GM12878 (cell line): ENCODE data around the gene URB1. TPM values are rescaled to one million over a fixed set of nuclear protein-coding genes. Genes with fewer than 3 reads are reported as not detected.

Experiments
- ATAC-seq: fragments of 200-7000 bp; cut with Tn5 transposase; 3 replicates; pipeline ENCODE4 v1.9.1; 2020; ENCODE audit warnings: mild to moderate bottlenecking, moderate library complexity
- BruUV-seq: library from RNA; stranded (reverse); fragments of 400-500 nt; replicated peaks from 2 replicates; lab custom pipeline; 2021; lab: Mats Ljungman, UMichigan
- CTCF ChIA-PET: fragments of 300-600 bp; sonication (Branson Sonifier 250); formaldehyde crosslinking; extraction: SDS; loops from one replicate; lab custom pipeline; 2021; ENCODE audit warnings: inconsistent platforms; lab: Yijun Ruan, JAX
- POLR2A ChIA-PET: fragments of 350-600 bp; formaldehyde crosslinking; extraction: SDS; loops from one replicate; lab custom pipeline; 2021; ENCODE audit warnings: inconsistent platforms; lab: Charles Lee
- RAD21 ChIA-PET: fragments of 300-600 bp; sonication (Branson Sonifier 250); formaldehyde crosslinking; loops from one replicate; lab custom pipeline; 2023; ENCODE audit warnings: antibody characterized with exemption; ENCODE audit not compliant: unreplicated experiment; lab: Charles Lee
- SMC1A ChIA-PET: fragments of 300-600 bp; sonication (Branson Sonifier 250); formaldehyde crosslinking; loops from one replicate; lab custom pipeline; 2023; ENCODE audit not compliant: unreplicated experiment, uncharacterized antibody; lab: Charles Lee
- DNase-seq: peaks from one replicate; pipeline ENCODE4 v3.0.0-alpha.2; 2011; ENCODE audit warnings: low read depth, low spot score
- FAIRE-seq: peaks from 3 replicates; lab custom pipeline; 2011; peaks lifted over from hg19 to GRCh38; lab: Jason Lieb, UNC
- H2AFZ ChIP-seq: 2 replicates; pipeline ENCODE4 v1.6.0; 2011; ENCODE audit warnings: low read depth, low read length, control low read depth; ENCODE audit not compliant: control insufficient read depth
- H3K27ac ChIP-seq: 2 replicates; pipeline ENCODE4 v1.5.1; 2011; ENCODE audit warnings: control low read depth; ENCODE audit not compliant: control insufficient read depth, insufficient read depth
- H3K27me3 ChIP-seq, 2 experiments: replicated peaks in 1 of 2; 2 replicates each; pipeline versions ENCODE4 v1.6.0 to v1.6.1; 2011; ENCODE audit warnings: low read length in 1 of 2; ENCODE audit not compliant: control insufficient read depth in 2 of 2, insufficient read depth in 2 of 2
- H3K36me3 ChIP-seq, 2 experiments: 2 replicates each; pipeline ENCODE4 v1.5.1; 2011; ENCODE audit warnings: low read length in 1 of 2; ENCODE audit not compliant: control insufficient read depth in 2 of 2, insufficient read depth in 2 of 2
- H3K4me1 ChIP-seq: 2 replicates; pipeline ENCODE4 v1.6.1; 2011; ENCODE audit warnings: mild to moderate bottlenecking, low read length, moderate library complexity, mixed read lengths; ENCODE audit not compliant: control insufficient read depth, insufficient read depth
- H3K4me2 ChIP-seq: 2 replicates; pipeline ENCODE4 v1.6.0; 2011; ENCODE audit warnings: control low read depth; ENCODE audit not compliant: control insufficient read depth, insufficient read depth
- H3K4me3 ChIP-seq: fragments of 200-600 bp; sonication (generic); 2 replicates; pipeline ENCODE4 v1.5.1; 2016
- H3K79me2 ChIP-seq: 2 replicates; pipeline ENCODE4 v1.6.0; 2011; ENCODE audit warnings: low read length; ENCODE audit not compliant: control insufficient read depth, insufficient read depth
- H3K9ac ChIP-seq: 2 replicates; pipeline ENCODE4 v1.8.0; 2011; ENCODE audit warnings: low read length, control low read depth, mixed read lengths; ENCODE audit not compliant: control insufficient read depth, insufficient read depth
- H3K9me3 ChIP-seq: replicated peaks from 3 replicates; pipeline ENCODE4 v1.5.1; 2011; ENCODE audit warnings: mild to moderate bottlenecking, low read length; ENCODE audit not compliant: control insufficient read depth, insufficient read depth
- H4K20me1 ChIP-seq: 2 replicates; pipeline ENCODE4 v1.6.0; 2011; ENCODE audit not compliant: control insufficient read depth, insufficient read depth
- CBX3 ChIP-seq: fragments of 200-600 bp; sonication (generic); IDR thresholded peaks from 2 replicates; pipeline ENCODE4 v1.6.1; 2016; ENCODE audit warnings: low read depth, borderline replicate concordance
- CBX5 ChIP-seq: sonication (generic); IDR thresholded peaks from 2 replicates; pipeline ENCODE4 v1.6.1; 2016; ENCODE audit warnings: low read depth, moderate library complexity, mild to moderate bottlenecking, inconsistent platforms
- CHD1 ChIP-seq: IDR thresholded peaks from 2 replicates; pipeline ENCODE4 v1.6.1; 2012; ENCODE audit warnings: low read depth, low read length, improper control_type of control experiment
- CHD2 ChIP-seq: IDR thresholded peaks from 2 replicates; pipeline ENCODE4 v1.6.1; 2011; ENCODE audit warnings: low read depth, low read length, improper control_type of control experiment, borderline replicate concordance
- CHD4 ChIP-seq: fragments of 200-600 bp; sonication (generic); IDR thresholded peaks from 2 replicates; pipeline ENCODE4 v1.6.1; 2016; ENCODE audit warnings: mild to moderate bottlenecking
- IKZF1 ChIP-seq: fragments of 450-650 bp; conservative IDR thresholded peaks from 2 replicates; pipeline ENCODE4 v1.6.1; 2017; ENCODE audit warnings: antibody characterized with exemption, mild to moderate bottlenecking
- JUNB ChIP-seq: IDR thresholded peaks from 2 replicates; pipeline ENCODE4 v1.6.1; 2016; ENCODE audit warnings: antibody characterized with exemption, mild to moderate bottlenecking
- MTA2 ChIP-seq: fragments of 450-650 bp; IDR thresholded peaks from 2 replicates; pipeline ENCODE4 v1.6.1; 2016; ENCODE audit warnings: low read depth, mild to moderate bottlenecking, moderate library complexity
- NFYB ChIP-seq: IDR thresholded peaks from 2 replicates; pipeline ENCODE4 v1.6.1; 2011; ENCODE audit warnings: low read depth, mild to moderate bottlenecking, low read length, improper control_type of control experiment, moderate library complexity; ENCODE audit not compliant: insufficient read depth
- NR2C1 ChIP-seq: fragments of 450-650 bp; IDR thresholded peaks from 2 replicates; pipeline ENCODE4 v1.6.1; 2017; ENCODE audit warnings: antibody characterized with exemption, mild to moderate bottlenecking, moderate library complexity
- PAX5 ChIP-seq: IDR thresholded peaks from 2 replicates; pipeline ENCODE4 v1.6.1; 2011; ENCODE audit warnings: low read depth, low read length, borderline replicate concordance
- SIX5 ChIP-seq: IDR thresholded peaks from 2 replicates; pipeline ENCODE4 v1.6.1; 2011; ENCODE audit warnings: mild to moderate bottlenecking, low read depth, low read length, moderate library complexity; ENCODE audit not compliant: severe bottlenecking
- STAT3 ChIP-seq: IDR thresholded peaks from 2 replicates; pipeline ENCODE4 v1.6.1; 2011; ENCODE audit warnings: low read depth, low read length, improper control_type of control experiment
- ZSCAN29 ChIP-seq: fragments of 450-650 bp; IDR thresholded peaks from 2 replicates; pipeline ENCODE4 v1.6.1; 2017; ENCODE audit warnings: mild to moderate bottlenecking, moderate library complexity
- WGBS: methylation state at CpG from one replicate; pipeline ENCODE4 v1.1.6; 2016; ENCODE audit warnings: low lambda C conversion rate; ENCODE audit not compliant: insufficient replicate concordance, insufficient coverage; ENCODE audit errors: missing lambda C conversion rate; 5-methylcytosine and 5-hydroxymethylcytosine counted together
- in situ Hi-C: fragments of 300-500 bp; cut with MboI; formaldehyde crosslinking; loops from 9 replicates; pipeline ENCODE4 v1.14.3; 2018; ENCODE audit warnings: mixed read lengths
- intact Hi-C: fragments of 100-400 bp; cut with micrococcal nuclease; formaldehyde crosslinking; loops from one replicate; pipeline ENCODE4 v1.14.2; 2022; ENCODE audit not compliant: unreplicated experiment
- polyA plus RNA-seq, 11 experiments: library from polyadenylated mRNA; depleted of rRNA in 4 of 11; unstranded in 6 of 11; stranded (reverse) in 5 of 11; fragments of >200 nt; fragmentation: Nextera tagmentation in 4 of 11; fragmentation: Illumina TruSeq in 1 of 11; extraction: Ambion mirVana in 4 of 11; extraction: Trizol in 1 of 11; gene quantifications; 1 replicate in 1 of 11; 2 replicates in 10 of 11; pipeline versions ENCODE4 v1.2.1 to v1.2.3, GENCODE V29; 2011 to 2016; ENCODE audit warnings: inconsistent platforms in 2 of 11, missing spikeins in 2 of 11, low read depth in 1 of 11
- total RNA-seq, 4 experiments: library from RNA; depleted of rRNA in 3 of 4; stranded (reverse); fragments of >200 nt in 3 of 4; fragmentation: Illumina TruSeq in 1 of 4; extraction: Trizol in 1 of 4; gene quantifications; 2 replicates each; pipeline versions ENCODE4 v1.2.1 to v1.2.3, GENCODE V29; 2013 to 2021
- TF ChIP-seq, protein P1 (sequence below): fragments of 450-650 bp; IDR thresholded peaks from 2 replicates; pipeline ENCODE4 v1.6.1; 2016; ENCODE audit warnings: mild to moderate bottlenecking
- TF ChIP-seq, protein P2 (sequence below): IDR thresholded peaks from 2 replicates; pipeline ENCODE4 v1.6.1; 2012; ENCODE audit warnings: low read depth, low read length, improper control_type of control experiment
- TF ChIP-seq, protein P3 (sequence below), 3 experiments: IDR thresholded peaks in 2 of 3; conservative IDR thresholded peaks in 1 of 3; 2 replicates each; pipeline ENCODE4 v1.5.1; 2011; ENCODE audit warnings: low read depth in 3 of 3, low read length in 3 of 3, mild to moderate bottlenecking in 3 of 3, control low read depth in 2 of 3, moderate library complexity in 2 of 3, inconsistent platforms in 1 of 3, mixed read lengths in 1 of 3; ENCODE audit not compliant: control insufficient read depth in 2 of 3, insufficient read depth in 1 of 3; ENCODE audit errors: extremely low read depth in 1 of 3
- TF ChIP-seq, protein P4 (sequence below): fragments of 450-650 bp; IDR thresholded peaks from 2 replicates; pipeline ENCODE4 v1.6.1; 2017; ENCODE audit warnings: mild to moderate bottlenecking

URB1 gene
- total and polyA plus RNA-seq, 10 of the 15 experiments (the other 5 are each of a cell fraction or from before 2014, with no cell fraction given), result 0.56 to 23.2 (median 8.9) TPM

DNA sequence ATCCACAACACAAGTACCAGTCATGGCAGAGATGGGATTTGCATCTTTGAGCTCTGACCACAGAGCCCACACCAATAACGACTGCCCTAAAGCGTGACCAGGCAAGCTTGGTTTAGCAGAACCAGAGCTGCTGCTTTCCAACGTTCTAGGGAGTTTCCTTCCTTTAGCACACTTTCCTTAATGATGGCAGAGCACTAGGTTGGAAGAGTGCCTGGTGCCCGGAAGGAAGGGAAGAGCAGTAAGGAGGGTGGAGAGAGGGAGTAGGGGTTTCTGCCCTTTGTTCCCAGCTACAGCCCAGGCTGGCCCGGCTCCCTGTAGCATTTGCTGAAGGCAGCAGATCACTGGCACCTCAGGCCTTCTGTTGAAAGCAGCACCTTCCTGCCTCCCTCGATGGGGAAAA, 13.6 kb upstream of the URB1 start (continued):
- TF ChIP-seq JUNB (no peak), CBX3 (no peak), PAX5 (no peak), MTA2 (no peak), IKZF1 (no peak), NR2C1 (no peak), NFYB (no peak), SIX5 (no peak), CBX5 (no peak)
- TF ChIP-seq, protein P1, sequence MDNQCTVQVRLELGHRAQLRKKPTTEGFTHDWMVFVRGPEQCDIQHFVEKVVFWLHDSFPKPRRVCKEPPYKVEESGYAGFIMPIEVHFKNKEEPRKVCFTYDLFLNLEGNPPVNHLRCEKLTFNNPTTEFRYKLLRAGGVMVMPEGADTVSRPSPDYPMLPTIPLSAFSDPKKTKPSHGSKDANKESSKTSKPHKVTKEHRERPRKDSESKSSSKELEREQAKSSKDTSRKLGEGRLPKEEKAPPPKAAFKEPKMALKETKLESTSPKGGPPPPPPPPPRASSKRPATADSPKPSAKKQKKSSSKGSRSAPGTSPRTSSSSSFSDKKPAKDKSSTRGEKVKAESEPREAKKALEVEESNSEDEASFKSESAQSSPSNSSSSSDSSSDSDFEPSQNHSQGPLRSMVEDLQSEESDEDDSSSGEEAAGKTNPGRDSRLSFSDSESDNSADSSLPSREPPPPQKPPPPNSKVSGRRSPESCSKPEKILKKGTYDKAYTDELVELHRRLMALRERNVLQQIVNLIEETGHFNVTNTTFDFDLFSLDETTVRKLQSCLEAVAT, result no peak
- TF ChIP-seq, protein P2, sequence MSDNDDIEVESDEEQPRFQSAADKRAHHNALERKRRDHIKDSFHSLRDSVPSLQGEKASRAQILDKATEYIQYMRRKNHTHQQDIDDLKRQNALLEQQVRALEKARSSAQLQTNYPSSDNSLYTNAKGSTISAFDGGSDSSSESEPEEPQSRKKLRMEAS, result no peak

DNA sequence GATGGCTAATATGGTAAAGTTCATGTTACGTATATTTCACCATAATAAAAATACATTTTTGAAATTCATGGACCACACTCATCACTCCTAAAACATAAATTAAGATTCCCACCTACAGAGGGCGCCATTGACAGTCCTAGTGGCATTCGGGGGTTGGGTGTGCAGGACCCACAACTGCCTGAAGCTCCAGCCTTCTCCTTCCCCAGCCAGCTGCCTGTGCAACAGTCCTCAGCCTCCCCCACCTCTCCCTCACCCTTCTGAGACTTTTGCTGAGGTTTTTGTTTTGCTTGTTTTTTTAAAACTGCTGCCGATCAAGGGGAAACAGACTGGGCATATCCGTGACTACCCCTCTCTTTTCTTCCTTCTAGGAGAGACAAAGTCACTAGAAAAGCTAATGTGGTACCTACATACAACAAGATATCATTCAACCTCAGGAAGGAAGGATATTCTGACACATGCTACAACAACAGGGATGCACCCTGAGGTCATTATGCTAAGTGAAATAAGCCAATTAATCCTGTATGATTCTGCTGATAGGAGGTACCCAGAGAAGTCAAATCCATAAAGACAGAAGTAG, 10.5 kb upstream of the URB1 start:
- no peak overlapping the region for H2AFZ ChIP-seq
- H3K27ac ChIP-seq, result no peak overlapping the region
- no peaks in the 10 kb centered on the region for H3K79me2 ChIP-seq
- no peaks in the 10 kb centered on the region for H3K9me3 ChIP-seq
- in situ Hi-C loops (loop anchor here (10.0 kb wide), 1 partner anchor 202 kb away; no protein-coding TSS in a partner anchor), intact Hi-C loops (loop anchor here (1.0 to 10.0 kb wide), 2 partner anchors 162 to 198 kb away; no protein-coding TSS in a partner anchor)
- DNase-seq (peak; percentile 3), ATAC-seq (peak; percentile 81), FAIRE-seq (no peak)
- CTCF ChIA-PET, result interaction anchor here (0.7 to 9.2 kb wide), 9 partner anchors 9 to 1116 kb away, joined by 3 to 90 read pairs (median 3); no protein-coding TSS in a partner anchor
- SMC1A ChIA-PET, result interaction anchor here (0.8 to 1.9 kb wide), 3 partner anchors 8 to 197 kb away, joined by 4 to 13 read pairs (median 5); no protein-coding TSS in a partner anchor
- H3K9ac ChIP-seq, result no peak overlapping the region
- no peaks in the 10 kb centered on the region; a peak in 1 of 4 replicates for H3K27me3 ChIP-seq
- RAD21 ChIA-PET, result interaction anchor here (2.4 kb wide), 1 partner anchor 197 kb away, joined by 17 read pairs; no protein-coding TSS in a partner anchor
- no TSS peak for BruUV-seq
- WGBS, result 13% methylated on average over 5 of the region's 5 CpGs
- POLR2A ChIA-PET, result interaction anchor here (0.6 kb wide), 1 partner anchor 1070 kb away, joined by 4 read pairs; no protein-coding TSS in a partner anchor
- no peaks in the 10 kb centered on the region for H3K36me3 ChIP-seq
- H3K4me2 ChIP-seq, result no peak overlapping the region
- H3K4me1 ChIP-seq, result no peaks in the 10 kb centered on the region
- H3K4me3 ChIP-seq, result no peak overlapping the region
- H4K20me1 ChIP-seq, result no peaks in the 10 kb centered on the region
- TF ChIP-seq ZSCAN29 (no peak), CHD4 (no peak), STAT3 (no peak), CHD1 (no peak), CHD2 (no peak)
- TF ChIP-seq, protein P3, sequence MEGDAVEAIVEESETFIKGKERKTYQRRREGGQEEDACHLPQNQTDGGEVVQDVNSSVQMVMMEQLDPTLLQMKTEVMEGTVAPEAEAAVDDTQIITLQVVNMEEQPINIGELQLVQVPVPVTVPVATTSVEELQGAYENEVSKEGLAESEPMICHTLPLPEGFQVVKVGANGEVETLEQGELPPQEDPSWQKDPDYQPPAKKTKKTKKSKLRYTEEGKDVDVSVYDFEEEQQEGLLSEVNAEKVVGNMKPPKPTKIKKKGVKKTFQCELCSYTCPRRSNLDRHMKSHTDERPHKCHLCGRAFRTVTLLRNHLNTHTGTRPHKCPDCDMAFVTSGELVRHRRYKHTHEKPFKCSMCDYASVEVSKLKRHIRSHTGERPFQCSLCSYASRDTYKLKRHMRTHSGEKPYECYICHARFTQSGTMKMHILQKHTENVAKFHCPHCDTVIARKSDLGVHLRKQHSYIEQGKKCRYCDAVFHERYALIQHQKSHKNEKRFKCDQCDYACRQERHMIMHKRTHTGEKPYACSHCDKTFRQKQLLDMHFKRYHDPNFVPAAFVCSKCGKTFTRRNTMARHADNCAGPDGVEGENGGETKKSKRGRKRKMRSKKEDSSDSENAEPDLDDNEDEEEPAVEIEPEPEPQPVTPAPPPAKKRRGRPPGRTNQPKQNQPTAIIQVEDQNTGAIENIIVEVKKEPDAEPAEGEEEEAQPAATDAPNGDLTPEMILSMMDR (IDR thresholded peaks at IDR 0.05 in 2 of 3, conservative IDR thresholded peaks at IDR 0.05 in 1 of 3; ENCODE audit: control insufficient read depth in 2 of 3, extremely low read depth in 1 of 3, insufficient read depth in 1 of 3, low read depth in 3 of 3, low read length in 3 of 3), result peak; percentile 52 to 56 (median 54)
- TF ChIP-seq, protein P4, sequence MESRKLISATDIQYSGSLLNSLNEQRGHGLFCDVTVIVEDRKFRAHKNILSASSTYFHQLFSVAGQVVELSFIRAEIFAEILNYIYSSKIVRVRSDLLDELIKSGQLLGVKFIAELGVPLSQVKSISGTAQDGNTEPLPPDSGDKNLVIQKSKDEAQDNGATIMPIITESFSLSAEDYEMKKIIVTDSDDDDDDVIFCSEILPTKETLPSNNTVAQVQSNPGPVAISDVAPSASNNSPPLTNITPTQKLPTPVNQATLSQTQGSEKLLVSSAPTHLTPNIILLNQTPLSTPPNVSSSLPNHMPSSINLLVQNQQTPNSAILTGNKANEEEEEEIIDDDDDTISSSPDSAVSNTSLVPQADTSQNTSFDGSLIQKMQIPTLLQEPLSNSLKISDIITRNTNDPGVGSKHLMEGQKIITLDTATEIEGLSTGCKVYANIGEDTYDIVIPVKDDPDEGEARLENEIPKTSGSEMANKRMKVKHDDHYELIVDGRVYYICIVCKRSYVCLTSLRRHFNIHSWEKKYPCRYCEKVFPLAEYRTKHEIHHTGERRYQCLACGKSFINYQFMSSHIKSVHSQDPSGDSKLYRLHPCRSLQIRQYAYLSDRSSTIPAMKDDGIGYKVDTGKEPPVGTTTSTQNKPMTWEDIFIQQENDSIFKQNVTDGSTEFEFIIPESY, result no peak
